ENCODE data around the gene DNAH9.

- no peak for TF ChIP-seq POLR2A (IDR thresholded peaks at IDR 0.05)
- TF ChIP-seq CTCF (IDR thresholded peaks at IDR 0.05) = no peak
- no peak for TF ChIP-seq EP300 (IDR thresholded peaks at IDR 0.05)
Observed at GRCh38 chr17:11813871-11814270, 215.6 kb downstream of the DNAH9 start.
